ENCODE measurements around the gene ACAD9.
"Not testable (repeated sequence)": the region's sequence is repeated elsewhere in the genome, so short reads cannot be mapped to it uniquely, and the experiment has no call there.

Gene ACAD9

DNA sequence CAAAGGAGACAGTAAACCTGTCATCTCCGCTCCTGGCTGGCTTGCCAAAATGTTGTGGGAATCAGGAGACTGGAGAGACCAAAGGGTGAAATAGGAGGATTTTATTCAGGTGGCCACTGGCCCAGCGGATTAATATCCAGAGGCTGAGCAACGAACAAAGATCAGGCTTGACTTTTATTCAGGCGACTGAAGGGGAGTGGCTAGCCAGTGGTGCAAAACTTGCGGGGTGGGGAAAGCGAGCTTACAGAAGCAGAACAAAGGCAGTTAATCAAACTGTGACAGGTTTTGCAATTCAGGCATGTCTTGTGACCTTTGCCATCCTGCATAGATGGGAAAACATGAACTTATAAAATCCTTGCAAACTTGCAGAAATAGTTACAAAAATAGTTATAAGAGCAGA lies 19.8 kb upstream of the ACAD9 start:
- FAIRE-seq (no peak), DNase-seq (ENCODE audit: low spot score) (no peak)

DNA sequence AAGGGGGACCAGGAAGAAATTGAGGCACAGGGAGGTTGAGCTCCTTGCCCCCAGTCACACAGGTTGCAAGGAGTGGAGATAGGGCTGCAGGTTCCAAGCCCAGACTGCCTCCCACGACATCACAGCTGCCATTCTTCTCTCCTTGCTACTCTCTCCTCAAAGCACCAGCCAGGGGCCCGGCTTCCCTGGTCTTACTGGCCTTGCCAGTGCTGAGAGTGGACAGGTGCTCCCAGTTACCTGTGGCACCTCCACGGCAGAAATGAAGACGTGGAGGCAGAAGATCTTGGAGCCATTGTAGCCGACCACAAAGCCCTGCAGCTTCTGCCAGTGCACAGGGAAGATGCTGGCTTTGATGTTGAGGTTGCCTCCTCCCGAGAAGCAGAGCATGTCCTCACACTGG lies 17.9 kb upstream of the ACAD9 start:
- DNase-seq (ENCODE audit: low spot score) (no peak), FAIRE-seq (no peak)

DNA sequence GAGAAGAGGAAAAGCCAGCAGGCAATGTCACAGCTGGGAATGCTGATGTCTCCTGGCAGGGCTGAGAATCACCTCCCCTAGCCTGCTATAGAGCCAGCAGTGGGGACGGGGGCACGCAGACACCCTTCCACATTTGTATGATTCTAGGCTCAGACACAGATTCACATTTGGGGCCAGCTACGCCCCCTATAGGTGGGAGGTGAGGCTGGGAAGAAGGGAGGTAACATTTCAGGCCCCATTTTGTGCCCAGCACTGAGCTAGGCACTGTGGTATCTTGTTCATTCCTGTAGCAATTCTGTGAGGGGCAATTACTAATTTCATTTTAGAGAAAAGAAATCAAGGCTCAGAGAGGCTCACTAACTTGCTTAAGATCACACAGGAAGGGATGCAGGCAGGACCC lies 15.9 kb upstream of the ACAD9 start:
- no peak for FAIRE-seq
- DNase-seq (ENCODE audit: low spot score) = no peak

DNA sequence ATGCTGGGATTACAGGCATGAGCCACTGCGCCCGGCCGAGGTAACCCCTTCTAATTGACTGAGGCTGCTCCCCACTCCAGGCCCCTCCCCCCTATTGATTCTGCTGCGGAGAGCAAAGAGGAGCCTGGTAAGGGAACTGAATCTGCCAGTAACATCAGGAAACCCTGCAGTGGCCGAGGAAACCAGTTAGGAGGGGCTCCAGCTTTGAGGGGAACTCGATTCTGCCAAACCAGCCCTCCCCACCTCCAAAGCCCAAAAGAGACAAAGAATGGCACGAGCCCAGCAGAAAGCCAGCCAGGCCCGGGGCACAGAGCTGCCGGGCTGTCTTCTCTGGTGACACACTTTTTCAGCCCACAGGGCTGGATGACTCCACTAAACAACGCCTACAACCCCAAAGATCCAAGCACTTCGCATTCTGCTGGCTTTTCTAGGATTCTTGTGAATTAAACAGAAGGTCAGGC lies 15.0 kb upstream of the ACAD9 start:
- DNase-seq (ENCODE audit: low spot score) (no peak), FAIRE-seq (no peak)

DNA sequence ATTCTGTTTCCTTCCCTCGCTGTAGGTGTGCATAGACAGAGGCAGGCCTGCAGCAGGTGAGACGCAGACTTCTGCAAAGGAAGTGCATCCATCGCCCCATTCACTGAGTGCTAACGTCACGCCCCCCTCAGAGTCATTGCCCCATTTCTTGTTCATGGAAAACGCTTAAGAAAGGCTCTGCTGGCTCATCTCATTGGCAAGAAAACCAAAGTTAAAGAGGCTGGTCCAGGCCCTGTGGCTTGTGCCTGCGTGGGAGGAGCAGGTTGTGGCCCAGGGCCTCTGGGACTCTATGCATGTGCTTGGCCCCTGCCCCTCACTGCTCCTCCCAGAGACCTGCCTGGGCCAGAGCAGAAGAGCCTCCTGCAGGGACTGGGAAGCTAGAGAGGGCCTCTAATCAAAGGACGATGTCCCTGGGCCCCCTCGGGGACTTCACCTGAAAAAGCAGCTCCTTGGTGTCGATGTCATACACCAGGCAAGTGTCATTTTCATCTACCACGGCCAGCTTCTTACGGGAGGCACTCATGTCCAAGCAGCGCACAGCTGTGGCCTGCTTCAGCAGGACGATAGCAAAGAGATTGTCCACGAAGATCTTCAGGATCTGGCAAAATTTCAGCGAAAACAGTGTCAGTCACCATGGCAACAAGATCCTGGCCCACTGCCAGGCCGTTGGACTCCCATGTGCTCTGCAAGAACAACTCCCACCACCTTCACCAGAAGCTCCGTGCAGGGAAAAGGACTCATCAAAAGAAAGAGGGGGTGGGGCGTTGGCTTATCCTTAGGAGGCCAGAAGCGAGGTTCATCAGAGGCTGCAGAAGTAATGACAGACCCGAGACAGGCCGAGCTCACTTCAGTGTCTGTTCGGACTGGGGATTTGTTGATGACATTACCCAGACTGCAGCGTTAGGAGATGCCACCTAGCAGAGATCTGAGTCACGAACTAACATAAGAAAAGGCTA lies 14.3 kb upstream of the ACAD9 start:
- DNase-seq (ENCODE audit: low spot score) = not testable (repeated sequence)
- peak; percentile 83 for FAIRE-seq

DNA sequence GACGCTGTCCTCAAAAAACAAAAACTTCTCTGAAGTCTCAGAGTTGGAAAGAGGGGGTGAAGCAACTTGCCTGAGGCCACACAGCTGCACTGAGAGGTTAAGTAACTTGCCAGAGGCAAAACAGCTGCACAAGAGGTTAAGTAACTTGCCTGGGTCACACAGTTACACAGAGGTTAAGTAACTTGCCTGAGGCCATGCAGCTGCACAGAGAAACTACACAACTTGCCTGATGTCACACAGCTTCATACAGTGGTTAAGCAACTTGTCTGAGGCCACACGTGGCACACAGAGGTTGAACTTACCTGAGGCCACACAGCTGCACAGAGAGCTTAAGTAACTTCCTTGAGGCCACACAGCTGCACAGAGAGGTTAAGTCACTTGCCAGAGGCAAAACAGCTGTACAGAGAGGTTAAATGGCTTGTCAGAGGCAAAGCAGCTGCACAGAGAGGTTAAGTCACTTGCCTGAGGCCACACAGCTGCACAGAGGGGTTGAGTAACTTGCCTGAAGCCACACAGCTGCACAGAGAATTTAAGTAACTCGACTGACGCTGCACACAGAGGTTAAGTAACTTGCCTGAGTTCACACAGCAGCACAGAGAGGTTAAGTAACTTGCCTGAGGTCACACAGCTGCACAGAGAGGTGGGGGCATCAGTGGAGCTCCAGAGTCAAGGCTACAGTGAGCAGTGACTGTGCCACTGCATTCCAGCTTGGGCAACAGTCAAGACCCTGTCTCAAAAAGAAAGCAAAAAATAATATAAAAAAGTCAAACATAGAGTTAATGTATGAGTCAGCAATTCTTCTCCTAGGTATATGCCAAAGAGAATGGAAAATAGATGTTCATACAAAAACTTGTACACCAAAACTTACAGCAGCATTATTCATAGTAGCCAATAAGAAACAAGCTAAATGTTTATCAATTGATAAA lies 12.0 kb upstream of the ACAD9 start:
- no peak for DNase-seq (ENCODE audit: low spot score)
- no peak for FAIRE-seq

DNA sequence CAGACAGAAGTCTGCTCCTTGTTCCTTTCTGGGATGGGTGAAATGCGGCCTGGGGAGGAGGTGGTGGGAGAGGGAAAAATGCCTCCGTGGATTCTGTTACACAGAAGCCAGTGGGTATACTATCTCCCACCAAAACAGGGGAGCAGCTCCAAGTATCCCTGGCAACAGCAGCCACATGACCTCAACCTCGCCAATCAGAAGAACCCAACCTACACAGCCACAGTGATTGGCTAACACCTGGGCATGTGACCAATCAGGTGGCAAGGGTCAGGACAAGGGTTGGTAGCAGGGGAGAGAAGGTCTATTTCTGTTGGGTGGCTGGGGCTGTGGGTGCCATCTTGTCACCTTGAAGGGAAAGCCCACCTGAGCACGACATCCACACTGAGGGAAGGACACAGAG lies 9.1 kb upstream of the ACAD9 start:
- FAIRE-seq = no peak
- no peak for DNase-seq (ENCODE audit: low spot score)

DNA sequence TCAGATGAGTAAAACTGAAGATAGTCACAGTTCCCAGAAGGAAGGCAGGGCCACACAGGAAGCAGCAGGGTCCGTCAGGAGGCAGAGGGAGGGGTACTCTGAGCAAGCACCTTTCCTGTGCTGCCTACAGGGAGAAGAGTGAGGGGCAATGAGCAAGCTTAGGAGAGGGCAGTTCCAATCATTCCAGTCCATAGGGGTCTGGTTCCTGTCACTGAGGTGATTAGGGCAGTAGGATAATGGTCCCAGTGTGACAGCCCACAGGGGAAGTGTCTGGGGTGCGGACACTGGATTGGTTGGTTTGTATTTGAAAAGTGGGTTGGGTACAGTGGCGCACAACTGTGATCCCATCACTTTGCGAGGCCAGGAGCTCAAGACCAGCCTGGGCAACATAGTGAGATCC lies 7.1 kb upstream of the ACAD9 start:
- no peak for FAIRE-seq
- no peak for DNase-seq (ENCODE audit: low spot score)

DNA sequence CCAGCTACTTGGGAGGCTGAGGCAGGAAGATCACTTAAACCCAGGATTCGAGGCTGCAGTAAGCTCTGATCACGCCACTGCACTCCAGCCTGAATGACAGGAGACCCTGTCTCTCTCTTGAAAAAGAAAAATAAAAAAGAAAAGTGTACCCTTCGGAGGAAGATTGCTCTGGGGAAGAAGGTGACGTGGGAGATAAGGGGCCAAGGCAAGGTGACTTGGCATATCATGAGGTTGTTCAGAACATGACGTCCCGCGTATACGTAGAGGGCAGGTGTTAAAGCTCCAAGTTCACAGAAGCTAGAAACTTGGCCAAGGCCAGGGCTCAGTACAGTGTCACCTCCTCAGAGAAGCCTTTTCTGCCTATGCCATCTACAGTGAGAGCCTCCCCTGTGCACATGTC lies 6.7 kb upstream of the ACAD9 start:
- FAIRE-seq (no peak), DNase-seq (ENCODE audit: low spot score) (no peak)

DNA sequence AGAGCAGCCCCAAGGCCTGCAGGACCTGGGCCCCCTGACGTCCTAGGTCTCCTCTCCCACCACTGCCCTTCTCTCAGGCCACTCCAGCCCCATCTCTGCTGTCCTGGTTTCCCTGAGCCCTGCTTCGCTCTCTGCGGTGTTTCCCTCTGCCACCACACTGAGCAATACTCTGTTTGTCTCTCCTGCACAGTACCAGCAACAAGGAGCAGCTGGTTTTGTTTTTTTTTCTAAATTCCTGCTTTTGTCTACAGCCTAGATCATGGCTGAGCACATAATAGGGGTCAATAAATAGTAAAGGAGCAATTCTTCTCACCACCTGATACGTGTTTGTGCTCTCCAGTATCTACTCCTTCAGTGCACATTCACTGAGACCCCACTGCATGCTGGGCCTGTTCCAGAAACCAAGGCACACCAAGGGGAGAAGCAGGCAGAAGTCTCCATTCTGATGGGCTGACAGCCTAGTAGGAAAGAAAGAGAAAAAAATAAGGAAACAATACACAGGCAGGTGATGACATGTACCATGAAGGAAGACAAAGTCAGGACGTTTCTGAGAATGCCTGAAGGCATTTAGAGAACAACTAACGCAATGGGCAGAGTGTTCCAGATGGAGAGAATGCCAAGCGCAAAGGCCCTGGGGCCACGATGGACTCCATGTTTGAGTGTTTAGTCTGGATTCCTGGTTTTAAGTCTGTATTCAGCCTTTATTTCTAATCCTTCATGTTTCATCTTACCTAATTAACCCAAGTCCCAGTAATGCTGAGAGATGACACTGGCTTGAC lies 6.0 kb upstream of the ACAD9 start:
- FAIRE-seq = no peak
- no peak for DNase-seq (ENCODE audit: low spot score)

DNA sequence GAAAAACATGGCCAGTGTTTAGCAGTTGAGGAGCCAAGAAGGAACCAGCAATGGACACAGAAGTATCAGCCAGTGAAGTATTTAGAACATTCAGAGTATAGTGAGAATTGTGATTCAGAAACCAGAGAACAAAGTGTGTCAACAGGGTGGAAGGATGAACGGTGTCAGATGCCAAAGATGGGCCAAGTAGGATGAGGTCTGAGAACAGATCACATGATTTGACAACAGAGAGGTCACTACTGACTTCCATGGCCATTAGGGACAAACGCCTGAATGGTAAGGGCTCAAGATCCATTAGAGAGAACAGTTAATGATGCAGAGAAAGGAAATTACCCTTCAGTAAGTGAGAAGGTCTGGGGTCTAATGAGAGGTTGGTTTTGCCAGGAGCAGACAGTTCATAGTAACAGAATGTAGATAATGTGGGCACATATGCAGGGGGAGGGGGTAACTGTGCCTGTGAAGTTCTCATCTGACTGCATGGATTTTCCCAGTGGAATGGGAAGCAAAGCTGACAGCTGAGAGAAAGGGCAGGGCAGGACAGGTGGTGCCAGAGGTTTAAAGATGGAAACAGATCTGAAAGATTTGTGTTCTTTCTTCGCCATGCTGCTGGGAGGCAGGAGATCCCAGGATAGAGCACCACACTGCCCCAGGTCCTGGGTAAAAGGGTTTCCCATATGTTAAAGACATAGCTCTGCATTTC lies 4.8 kb upstream of the ACAD9 start:
- FAIRE-seq = no peak
- DNase-seq (ENCODE audit: low spot score) = no peak

DNA sequence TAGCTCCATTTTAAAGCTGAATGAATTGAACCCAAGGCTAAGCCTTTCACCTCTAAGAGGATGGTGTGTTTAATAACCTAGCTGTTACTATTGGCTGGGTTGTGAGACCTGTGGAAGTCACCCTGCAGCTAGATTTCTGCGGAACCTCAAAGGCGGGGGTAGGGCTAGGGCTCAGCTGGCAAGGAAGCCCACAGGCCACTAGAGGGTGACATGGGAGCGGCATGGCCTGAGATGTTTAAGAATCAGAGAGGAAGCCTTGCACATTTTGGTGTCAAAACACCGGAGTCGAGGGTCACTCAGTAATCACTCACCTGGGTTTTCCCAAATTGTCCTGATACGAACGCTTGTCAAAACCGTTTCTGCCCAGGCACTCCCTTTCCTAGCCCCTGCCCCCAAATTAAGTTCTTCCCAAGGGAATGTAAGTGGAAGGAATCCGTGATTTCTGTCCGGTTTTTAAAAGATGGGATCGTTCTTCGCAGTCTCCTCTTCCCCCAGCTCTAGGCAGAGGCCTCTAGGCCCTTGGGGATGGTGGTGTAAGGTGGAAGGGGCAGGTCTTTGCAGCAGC lies 3.8 kb upstream of the ACAD9 start:
- DNase-seq (ENCODE audit: low spot score) = peak; percentile 52
- FAIRE-seq = no peak

DNA sequence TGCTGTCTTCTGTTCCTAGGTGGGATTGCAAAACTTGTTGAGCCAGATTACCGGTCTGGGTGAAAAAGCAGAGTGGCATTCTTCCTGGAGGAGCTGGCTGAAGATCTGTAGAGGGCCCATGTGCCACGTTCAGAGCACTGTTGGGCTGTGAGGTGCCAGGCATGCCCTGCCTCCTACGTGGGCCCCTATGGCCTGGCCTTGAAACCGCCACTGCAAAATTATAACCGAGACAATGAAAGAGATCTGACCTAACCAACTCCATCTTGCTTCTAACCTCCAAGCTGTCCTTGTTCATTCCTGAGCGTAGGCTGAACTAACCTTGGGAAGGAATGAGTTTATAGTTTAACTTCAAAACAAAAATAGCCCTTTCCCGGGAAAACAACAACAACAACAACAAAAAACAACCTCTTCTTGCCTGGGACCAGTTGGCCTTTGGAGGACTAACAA lies 1.4 kb upstream of the ACAD9 start:
- DNase-seq (ENCODE audit: low spot score) (no peak), FAIRE-seq (no peak)

DNA sequence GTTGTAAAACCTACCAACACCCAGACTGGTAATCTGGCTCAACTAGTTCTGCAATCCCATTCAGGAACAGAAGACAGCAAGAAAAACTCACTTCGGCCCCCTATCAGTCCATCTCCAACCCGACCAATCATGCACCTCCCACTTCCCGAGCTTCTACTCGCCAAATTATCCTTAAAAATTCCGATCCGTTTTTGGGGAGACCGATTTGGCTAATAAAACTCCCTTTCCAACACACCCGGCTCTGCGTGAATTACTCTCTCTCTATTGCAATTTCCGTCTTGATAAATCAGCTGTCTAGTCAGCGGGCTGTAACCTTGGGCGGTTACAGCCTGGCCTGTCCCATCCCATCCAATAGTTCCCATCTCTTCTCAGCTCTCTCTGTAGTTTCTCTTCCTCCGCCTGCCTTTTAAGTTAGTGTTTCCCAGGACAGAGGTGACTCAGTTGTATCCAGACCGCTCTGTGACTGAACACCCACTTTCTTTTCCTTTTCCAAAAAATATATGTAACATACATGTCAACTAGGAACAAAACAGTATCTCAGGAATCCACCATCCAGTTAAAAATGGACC lies 780 bp upstream of the ACAD9 start:
- no peak for FAIRE-seq
- peak; percentile 39 for DNase-seq (ENCODE audit: low spot score)

DNA sequence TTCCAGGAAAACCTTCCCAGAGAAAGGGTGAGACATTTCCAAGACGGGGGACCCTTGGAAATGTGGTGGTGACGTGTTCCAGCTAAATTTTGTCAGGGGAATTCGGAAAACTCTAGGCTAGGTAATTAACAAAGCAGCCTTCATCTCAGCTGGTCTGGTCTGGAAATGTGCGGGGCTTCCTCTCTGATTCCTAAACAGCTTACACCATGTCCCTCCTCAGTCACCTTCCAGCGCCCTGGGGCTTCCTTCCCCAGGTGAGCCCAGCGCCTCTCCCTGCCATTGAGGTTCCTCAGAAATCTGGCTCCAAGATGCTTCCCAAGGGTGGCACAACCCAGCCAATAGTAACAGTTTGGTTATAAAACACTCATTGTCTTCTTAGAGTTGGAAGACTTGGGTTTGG lies 571 bp downstream of the ACAD9 start:
- no peak for FAIRE-seq
- peak; percentile 15 for DNase-seq (ENCODE audit: low spot score)

DNA sequence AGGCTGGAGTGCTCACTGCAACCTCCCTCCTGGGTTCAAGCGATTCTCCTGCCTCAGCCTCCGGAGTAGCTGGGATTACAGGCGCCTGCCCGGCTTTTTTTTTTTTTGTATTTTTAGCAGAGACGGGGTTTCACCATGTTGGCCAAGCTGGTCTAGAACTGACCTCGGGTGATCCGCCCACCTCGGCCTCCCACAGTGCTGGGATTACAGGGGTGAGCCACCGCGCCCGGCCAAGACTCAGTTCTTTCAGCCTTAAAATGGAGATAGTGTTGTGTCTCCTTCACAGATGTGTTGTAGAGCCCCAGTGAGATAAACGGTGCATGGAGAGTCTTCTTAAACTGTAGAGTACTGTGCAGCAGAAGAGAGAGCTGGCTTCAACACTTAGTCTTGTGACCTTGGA lies 1.0 kb downstream of the ACAD9 start:
- FAIRE-seq = not testable (repeated sequence)

DNA sequence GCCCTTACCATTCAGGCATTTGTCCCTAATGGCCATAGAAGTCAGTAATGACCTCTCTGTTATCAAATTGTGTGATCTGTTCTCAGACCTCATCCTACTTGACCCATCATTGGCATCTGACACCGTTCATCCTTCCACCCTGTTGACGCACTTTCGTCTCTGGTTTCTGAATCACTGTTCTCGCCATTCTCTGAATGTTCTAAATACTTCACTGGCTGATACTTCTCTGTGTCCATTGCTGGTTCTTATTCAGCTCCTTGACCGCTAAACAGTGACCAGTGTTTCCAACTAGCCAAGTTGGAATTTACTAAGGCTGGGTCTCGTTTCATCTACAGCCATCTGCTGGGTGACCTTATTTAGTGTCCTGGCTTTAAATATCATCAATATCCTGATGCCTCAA lies 2.2 kb downstream of the ACAD9 start:
- no peak for DNase-seq (ENCODE audit: low spot score)
- FAIRE-seq = no peak

More for the DNA sequence above, 1.0 kb downstream of the ACAD9 start:
- not testable (repeated sequence) for DNase-seq (ENCODE audit: low spot score)

DNA sequence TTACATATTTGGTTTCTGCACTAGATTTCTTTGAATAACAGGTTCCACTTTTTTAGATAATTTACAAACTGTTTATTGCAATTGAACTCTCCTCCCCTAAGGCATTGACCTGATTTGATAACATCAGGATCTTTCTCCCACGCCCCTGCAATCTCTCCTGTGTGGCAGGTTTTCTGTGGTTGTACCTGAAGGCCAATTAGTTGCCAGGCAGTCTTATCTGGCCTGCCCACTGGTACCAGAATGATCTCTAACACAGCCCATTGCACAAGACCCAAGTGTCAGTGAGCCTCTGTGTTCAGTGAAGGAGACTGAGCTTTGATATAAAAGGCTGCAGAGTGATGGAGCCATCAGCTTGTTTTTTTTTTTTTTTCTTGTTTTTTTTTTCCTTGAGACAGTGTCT lies 3.3 kb downstream of the ACAD9 start:
- FAIRE-seq (no peak), DNase-seq (ENCODE audit: low spot score) (no peak)

DNA sequence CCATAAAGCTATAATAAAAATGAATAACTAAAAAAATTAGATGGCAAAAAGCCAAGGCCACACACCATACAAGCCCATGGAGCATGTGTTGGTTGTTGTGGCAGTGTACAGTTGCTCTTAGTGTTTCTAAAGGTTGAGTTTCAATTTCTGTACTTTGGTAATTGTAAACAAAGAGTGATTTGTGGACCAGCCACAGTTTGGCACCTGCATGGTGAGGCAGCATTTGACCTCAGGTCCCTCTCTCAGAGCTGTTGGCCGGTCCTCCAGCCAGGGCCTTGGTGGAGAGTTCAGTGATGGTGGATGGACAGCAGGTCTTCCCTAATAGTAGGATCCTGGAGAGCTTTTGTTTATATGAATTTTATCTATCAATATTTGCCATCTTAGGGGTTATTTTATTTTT lies 5.6 kb downstream of the ACAD9 start:
- no peak for FAIRE-seq
- no peak for DNase-seq (ENCODE audit: low spot score)

Data from urothelium cell line (cell line).